ENCODE data around the gene CCM2L. TPM values are rescaled to one million over a fixed set of nuclear protein-coding genes. Genes with fewer than 3 reads are reported as not detected.

CCM2L gene
- total RNA-seq, 1 donor from 2014 or later, result not detected

DNA sequence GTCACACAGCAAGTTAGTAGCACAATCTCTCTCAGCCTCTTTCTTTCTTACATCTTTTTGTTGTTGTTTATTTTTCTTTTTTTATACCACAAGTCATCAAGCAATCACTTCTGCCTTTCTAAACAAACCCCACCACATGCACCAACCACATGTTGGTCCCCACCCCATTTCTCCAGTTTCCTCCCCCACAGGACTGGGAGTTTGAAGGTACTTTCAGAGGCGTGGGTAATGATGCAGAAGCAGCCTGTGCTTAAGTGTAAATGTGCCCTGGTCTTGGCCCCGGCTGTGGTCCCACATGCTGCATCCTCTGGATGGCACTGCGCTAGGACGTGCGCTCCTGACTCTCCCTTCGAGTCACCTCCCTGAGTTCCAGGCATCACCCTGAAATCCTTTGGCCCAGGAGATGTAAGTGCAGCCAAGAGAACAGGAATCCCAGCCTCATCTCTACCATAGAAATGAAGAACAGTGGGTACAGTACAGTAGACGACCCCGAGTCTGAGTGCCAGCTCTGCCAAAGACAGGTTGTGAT, 47.5 kb downstream of the CCM2L start:
- no peak overlapping the region for H3K4me3 Mint-ChIP-seq (ENCODE audit: low read depth)
- no peak for DNase-seq (ENCODE audit: low spot score)
- no peak overlapping the region for H3K27ac Mint-ChIP-seq
- H3K36me3 Mint-ChIP-seq (ENCODE audit: low read depth), result no peaks in the 10 kb centered on the region
- intact Hi-C loops (cut with micrococcal nuclease), result no loop called here
- peaks cover 7% of the 10 kb centered on the region for H3K4me1 Mint-ChIP-seq (ENCODE audit: low read depth)
- H3K27me3 Mint-ChIP-seq (ENCODE audit: low read depth), result peaks cover 36% of the 10 kb centered on the region
- H3K9me3 Mint-ChIP-seq, result no peaks in the 10 kb centered on the region

- H3K4me3 Mint-ChIP-seq (ENCODE audit: low read depth), result no peak overlapping the region
- intact Hi-C loops (cut with micrococcal nuclease), result no loop called here
- no peaks in the 10 kb centered on the region for H3K9me3 Mint-ChIP-seq
- H3K36me3 Mint-ChIP-seq (ENCODE audit: low read depth), result no peaks in the 10 kb centered on the region
- H3K27me3 Mint-ChIP-seq (ENCODE audit: low read depth), result peaks cover 25% of the 10 kb centered on the region
- no peak overlapping the region for H3K27ac Mint-ChIP-seq
- peaks cover 12% of the 10 kb centered on the region for H3K4me1 Mint-ChIP-seq (ENCODE audit: low read depth)
- DNase-seq (ENCODE audit: low spot score), result no peak
Measured at GRCh38 chr20:32059189-32059588, 49.0 kb downstream of the CCM2L start.

- Mint-ChIP-seq H3K4me3 (ENCODE audit: low read depth) (no peak overlapping the region), H3K4me1 (ENCODE audit: low read depth) (peaks cover 12% of the 10 kb centered on the region), H3K27me3 (ENCODE audit: low read depth) (peaks cover 22% of the 10 kb centered on the region), H3K27ac (no peak overlapping the region), H3K36me3 (ENCODE audit: low read depth) (no peaks in the 10 kb centered on the region), H3K9me3 (no peaks in the 10 kb centered on the region)
- intact Hi-C loops (cut with micrococcal nuclease), result no loop called here
- no peak for DNase-seq (ENCODE audit: low spot score)
Measured at GRCh38 chr20:32062776-32063170, 52.5 kb downstream of the CCM2L start.

DNA sequence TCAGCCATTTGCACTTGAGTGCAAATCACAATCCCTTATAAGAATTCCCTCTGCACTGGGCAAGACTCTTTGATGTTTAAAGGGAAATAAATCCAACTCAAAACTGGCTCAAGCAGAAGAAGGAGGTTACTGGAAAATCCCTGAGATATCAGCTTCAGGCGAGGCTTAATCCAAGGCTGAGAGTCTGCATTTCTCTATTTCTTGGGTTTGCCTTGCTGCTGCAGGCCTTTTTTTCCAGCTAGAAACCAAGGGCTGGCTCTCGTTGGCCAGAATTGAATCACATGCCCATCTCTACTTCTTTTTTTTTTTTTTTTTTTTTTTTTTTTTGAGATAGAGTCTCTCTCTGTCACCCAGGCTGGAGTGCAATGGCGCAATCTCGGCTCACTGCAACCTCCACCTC, 53.5 kb downstream of the CCM2L start:
- no peaks in the 10 kb centered on the region for H3K36me3 Mint-ChIP-seq (ENCODE audit: low read depth)
- H3K9me3 Mint-ChIP-seq, result no peaks in the 10 kb centered on the region
- peaks cover 16% of the 10 kb centered on the region for H3K27me3 Mint-ChIP-seq (ENCODE audit: low read depth)
- H3K4me1 Mint-ChIP-seq (ENCODE audit: low read depth), result peaks cover 12% of the 10 kb centered on the region
- no peak for DNase-seq (ENCODE audit: low spot score)
- intact Hi-C loops (cut with micrococcal nuclease), result no loop called here
- H3K27ac Mint-ChIP-seq, result no peak overlapping the region
- H3K4me3 Mint-ChIP-seq (ENCODE audit: low read depth), result no peak overlapping the region

DNA sequence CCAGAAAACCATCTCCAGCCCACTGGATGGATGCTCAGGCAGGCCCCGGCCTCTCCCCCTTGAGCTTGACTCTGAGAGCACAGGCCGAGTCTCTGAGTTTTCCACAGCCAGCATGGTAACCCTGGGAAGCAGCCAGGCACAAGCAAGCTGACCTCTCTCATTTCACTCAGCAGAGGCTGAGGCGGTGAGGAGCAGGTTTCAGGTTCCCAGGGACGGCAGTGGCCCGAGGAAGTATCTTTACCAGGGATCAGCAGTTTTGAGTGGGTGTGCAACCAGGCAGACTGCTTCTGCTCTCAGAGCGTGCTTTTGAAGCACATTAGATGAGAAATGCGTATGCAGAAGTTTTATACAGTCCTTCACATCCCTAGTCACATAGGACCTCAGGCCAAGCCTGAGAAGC, 54.4 kb downstream of the CCM2L start:
- Mint-ChIP-seq H3K4me3 (ENCODE audit: low read depth) (no peak overlapping the region), H3K27me3 (ENCODE audit: low read depth) (peaks cover 9% of the 10 kb centered on the region), H3K4me1 (ENCODE audit: low read depth) (peaks cover 16% of the 10 kb centered on the region), H3K27ac (no peak overlapping the region), H3K36me3 (ENCODE audit: low read depth) (no peaks in the 10 kb centered on the region), H3K9me3 (no peaks in the 10 kb centered on the region)
- intact Hi-C loops (cut with micrococcal nuclease), result no loop called here
- DNase-seq (ENCODE audit: low spot score), result no peak

- DNase-seq (ENCODE audit: low spot score), result no peak
- no peak overlapping the region for H3K4me3 Mint-ChIP-seq (ENCODE audit: low read depth)
- no peak overlapping the region for H3K27ac Mint-ChIP-seq
- H3K9me3 Mint-ChIP-seq, result no peaks in the 10 kb centered on the region
- peaks cover 20% of the 10 kb centered on the region for H3K4me1 Mint-ChIP-seq (ENCODE audit: low read depth)
- H3K36me3 Mint-ChIP-seq (ENCODE audit: low read depth), result no peaks in the 10 kb centered on the region
- intact Hi-C loops (cut with micrococcal nuclease), result no loop called here
- H3K27me3 Mint-ChIP-seq (ENCODE audit: low read depth), result no peaks in the 10 kb centered on the region
Measured at GRCh38 chr20:32067234-32067821, 57.1 kb downstream of the CCM2L start.

DNA sequence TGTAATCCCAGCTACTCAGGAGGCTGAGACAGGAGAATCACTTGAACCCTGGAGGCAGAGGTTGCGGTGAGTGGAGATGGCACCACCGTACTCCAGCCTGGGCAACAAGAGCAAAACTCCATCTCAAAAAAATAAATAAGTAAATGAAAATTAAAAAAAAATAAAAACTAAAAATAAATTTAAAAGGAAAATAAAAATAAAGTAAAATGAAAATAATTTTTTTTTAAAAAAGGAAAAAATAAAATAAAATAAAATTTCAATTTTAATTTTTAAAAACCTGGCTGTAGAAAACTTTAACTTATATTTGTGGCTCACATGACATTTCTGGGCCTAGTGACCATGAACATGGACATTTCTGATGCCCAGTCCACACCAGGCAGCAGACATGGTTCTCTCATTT, 57.9 kb downstream of the CCM2L start:
- H3K4me1 Mint-ChIP-seq (ENCODE audit: low read depth), result peaks cover 14% of the 10 kb centered on the region
- no peak overlapping the region for H3K4me3 Mint-ChIP-seq (ENCODE audit: low read depth)
- H3K27ac Mint-ChIP-seq, result no peak overlapping the region
- intact Hi-C loops (cut with micrococcal nuclease), result no loop called here
- H3K36me3 Mint-ChIP-seq (ENCODE audit: low read depth), result no peaks in the 10 kb centered on the region
- H3K9me3 Mint-ChIP-seq, result no peaks in the 10 kb centered on the region
- no peaks in the 10 kb centered on the region for H3K27me3 Mint-ChIP-seq (ENCODE audit: low read depth)
- DNase-seq (ENCODE audit: low spot score), result no peak

DNA sequence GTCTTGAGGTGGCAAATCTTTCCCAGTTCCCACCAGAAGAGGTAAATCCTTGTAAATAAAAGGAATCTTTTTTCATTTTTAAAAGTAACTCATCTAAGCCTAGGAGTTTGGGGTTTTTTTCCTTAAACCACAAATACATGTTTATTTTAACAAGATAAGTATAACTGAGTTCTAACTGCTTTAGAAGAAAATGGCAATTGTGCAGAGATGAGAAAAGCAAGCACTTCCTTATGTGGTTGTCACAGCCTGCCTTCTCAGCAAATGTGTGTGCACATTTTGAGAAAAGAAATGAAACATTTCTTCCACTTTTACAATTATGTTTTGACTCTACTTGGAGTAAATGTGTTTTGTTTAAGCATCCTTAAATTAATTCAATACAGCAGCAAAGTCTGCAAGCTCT, 59.5 kb downstream of the CCM2L start:
- Mint-ChIP-seq H3K27me3 (ENCODE audit: low read depth) (no peaks in the 10 kb centered on the region), H3K9me3 (no peaks in the 10 kb centered on the region), H3K4me3 (ENCODE audit: low read depth) (no peak overlapping the region), H3K27ac (no peak overlapping the region), H3K4me1 (ENCODE audit: low read depth) (peaks cover 12% of the 10 kb centered on the region), H3K36me3 (ENCODE audit: low read depth) (no peaks in the 10 kb centered on the region)
- DNase-seq (ENCODE audit: low spot score), result no peak
- intact Hi-C loops (cut with micrococcal nuclease), result no loop called here

DNA sequence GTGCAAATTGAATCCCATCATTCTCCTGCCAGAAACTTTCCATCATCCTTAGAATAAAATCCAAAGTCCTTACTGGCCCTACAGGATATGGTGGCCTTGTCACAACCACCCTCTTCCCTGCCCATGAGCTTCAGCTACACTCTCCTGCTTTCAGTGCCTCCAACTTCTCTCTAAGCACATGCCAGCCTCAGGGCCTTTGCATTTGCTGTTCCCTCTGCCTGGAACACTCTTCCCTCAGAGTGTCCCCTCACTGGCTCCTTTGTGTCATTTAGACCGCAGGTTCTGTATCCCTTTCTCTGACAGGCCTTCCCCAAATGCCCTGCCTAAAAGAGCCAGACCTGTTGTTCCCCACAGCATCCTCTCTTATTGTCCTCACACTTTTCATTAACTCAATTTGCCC, 60.0 kb downstream of the CCM2L start:
- Mint-ChIP-seq H3K9me3 (no peaks in the 10 kb centered on the region), H3K27me3 (ENCODE audit: low read depth) (no peaks in the 10 kb centered on the region), H3K27ac (no peak overlapping the region), H3K4me1 (ENCODE audit: low read depth) (peaks cover 12% of the 10 kb centered on the region), H3K36me3 (ENCODE audit: low read depth) (no peaks in the 10 kb centered on the region), H3K4me3 (ENCODE audit: low read depth) (no peak overlapping the region)
- no peak for DNase-seq (ENCODE audit: low spot score)
- intact Hi-C loops (cut with micrococcal nuclease), result no loop called here

DNA sequence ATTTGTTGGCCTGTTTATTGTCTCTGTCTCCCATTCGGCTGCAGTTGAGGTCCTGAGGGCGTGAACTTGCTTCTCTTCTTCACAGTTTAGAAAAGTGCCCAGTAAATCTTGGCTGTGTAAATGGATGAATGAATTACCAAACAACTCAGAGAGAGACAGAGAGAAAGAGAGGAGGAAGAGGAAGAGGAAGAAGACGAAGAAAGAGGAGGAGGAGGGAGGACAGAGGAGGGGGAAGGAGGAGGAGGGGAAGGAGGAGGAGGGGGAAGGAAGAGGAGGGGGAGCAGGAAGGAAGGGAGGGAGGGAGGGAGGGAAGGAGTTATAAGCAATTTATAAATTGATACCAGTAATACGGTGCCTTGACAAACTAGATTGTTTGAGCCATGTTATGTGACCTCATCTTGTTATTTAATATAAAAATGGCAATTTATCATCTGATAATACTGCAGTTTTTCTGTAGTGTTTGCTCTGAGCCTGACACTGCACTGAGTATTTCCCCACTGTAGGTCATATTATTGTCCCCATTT, 60.5 kb downstream of the CCM2L start:
- Mint-ChIP-seq H3K4me3 (ENCODE audit: low read depth) (no peak overlapping the region), H3K27ac (no peak overlapping the region), H3K4me1 (ENCODE audit: low read depth) (peaks cover 12% of the 10 kb centered on the region), H3K9me3 (no peaks in the 10 kb centered on the region), H3K27me3 (ENCODE audit: low read depth) (no peaks in the 10 kb centered on the region), H3K36me3 (ENCODE audit: low read depth) (no peaks in the 10 kb centered on the region)
- no peak for DNase-seq (ENCODE audit: low spot score)
- intact Hi-C loops (cut with micrococcal nuclease), result no loop called here

- H3K27ac Mint-ChIP-seq, result no peak overlapping the region
- no peak overlapping the region for H3K4me3 Mint-ChIP-seq (ENCODE audit: low read depth)
- intact Hi-C loops (cut with micrococcal nuclease), result no loop called here
- peaks cover 12% of the 10 kb centered on the region for H3K4me1 Mint-ChIP-seq (ENCODE audit: low read depth)
- DNase-seq (ENCODE audit: low spot score), result no peak
- H3K36me3 Mint-ChIP-seq (ENCODE audit: low read depth), result no peaks in the 10 kb centered on the region
- no peaks in the 10 kb centered on the region for H3K27me3 Mint-ChIP-seq (ENCODE audit: low read depth)
- H3K9me3 Mint-ChIP-seq, result no peaks in the 10 kb centered on the region
Measured at GRCh38 chr20:32071395-32072167, 61.3 kb downstream of the CCM2L start.

DNA sequence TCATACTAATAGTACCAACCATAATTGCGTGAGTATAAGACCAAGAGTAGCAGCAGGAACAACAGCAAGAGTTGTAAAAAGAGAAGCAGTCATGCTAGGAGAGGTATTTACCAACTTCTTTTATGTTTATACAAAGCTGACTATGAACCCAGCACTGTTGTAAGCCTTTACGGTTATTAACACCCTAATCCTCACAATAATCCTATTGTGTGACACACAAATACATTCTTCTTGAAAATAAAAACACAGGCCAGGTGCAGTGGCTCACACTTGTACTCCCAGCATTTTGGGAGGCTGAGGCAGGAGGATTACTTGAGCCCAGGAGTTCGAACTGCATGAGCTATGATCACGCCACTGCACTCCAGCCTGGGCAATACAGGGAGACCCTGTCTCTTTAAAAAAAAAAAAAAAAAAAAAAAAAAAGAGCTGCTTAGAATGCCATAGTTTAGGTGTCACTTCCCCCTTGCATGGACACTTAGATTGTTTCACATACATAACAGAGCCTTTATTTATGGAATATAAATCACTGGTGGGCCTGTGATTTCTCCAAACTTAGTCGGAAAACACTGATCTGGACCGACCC, 62.0 kb downstream of the CCM2L start:
- Mint-ChIP-seq H3K36me3 (ENCODE audit: low read depth) (no peaks in the 10 kb centered on the region), H3K4me3 (ENCODE audit: low read depth) (no peak overlapping the region), H3K27ac (no peak overlapping the region), H3K4me1 (ENCODE audit: low read depth) (peaks cover 12% of the 10 kb centered on the region), H3K9me3 (no peaks in the 10 kb centered on the region), H3K27me3 (ENCODE audit: low read depth) (no peaks in the 10 kb centered on the region)
- intact Hi-C loops (cut with micrococcal nuclease), result no loop called here
- DNase-seq (ENCODE audit: low spot score), result no peak

DNA sequence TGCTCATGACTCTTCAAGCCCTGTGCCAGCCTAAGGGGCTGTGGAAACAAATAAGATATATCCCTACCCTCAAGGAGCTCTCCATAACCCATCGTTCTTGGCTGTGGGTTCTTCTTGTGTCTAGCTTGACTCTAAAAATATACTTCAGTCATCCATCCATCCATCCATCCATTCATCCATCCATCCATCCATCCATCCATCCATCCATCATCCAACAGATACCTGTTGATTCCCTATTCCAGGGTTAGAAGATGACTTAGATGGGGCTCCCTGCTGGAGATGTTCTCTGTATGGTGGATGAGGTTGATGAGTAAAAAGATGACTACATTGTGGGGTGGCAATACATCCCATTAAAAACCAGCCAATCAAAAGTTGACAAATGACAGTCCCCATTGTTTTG, 65.3 kb downstream of the CCM2L start:
- DNase-seq (ENCODE audit: low spot score), result no peak
- H3K27me3 Mint-ChIP-seq (ENCODE audit: low read depth), result peaks cover 3% of the 10 kb centered on the region
- no peaks in the 10 kb centered on the region for H3K36me3 Mint-ChIP-seq (ENCODE audit: low read depth)
- intact Hi-C loops (cut with micrococcal nuclease), result no loop called here
- no peak overlapping the region for H3K4me3 Mint-ChIP-seq (ENCODE audit: low read depth)
- no peak overlapping the region for H3K27ac Mint-ChIP-seq
- peaks cover 1% of the 10 kb centered on the region for H3K4me1 Mint-ChIP-seq (ENCODE audit: low read depth)
- H3K9me3 Mint-ChIP-seq, result no peaks in the 10 kb centered on the region

Measured in activated T-helper 2 cell treated with anti-CD3 and anti-CD28 coated beads, Interferon-gamma antibody, Interleukin-2, Interleukin-4, amounts not matched to agents 10 μg/mL and 5 μg/mL and 100 μg/mL, durations not matched to agents 14 hours and 24 hours and 36 hours (primary cell).